Aorta (tissue), 5 donors: ENCODE data around the gene ADAM33. TPM values are rescaled to one million over a fixed set of nuclear protein-coding genes. Genes with fewer than 3 reads are reported as not detected.

Experiments
- ATAC-seq: fragments of 200-7000 bp; cut with Tn5 transposase; one replicate; pipeline ENCODE4 v1.9.1; 2022; ENCODE audit warnings: moderate library complexity; ENCODE audit not compliant: low FRiP score
- DNase-seq, 2 donors: peaks; one replicate each; pipeline ENCODE4 v3.0.0-alpha.2; 2020
- H3K27ac ChIP-seq, 2 donors: one replicate each; pipeline ENCODE4 v1.5.1; 2013; ENCODE audit warnings: low read length in 2 of 2, mild to moderate bottlenecking in 2 of 2, moderate library complexity in 2 of 2, control low read depth in 1 of 2, inconsistent platforms in 1 of 2, low read depth in 1 of 2
- H3K27me3 ChIP-seq, 2 donors: one replicate each; pipeline ENCODE4 v1.6.1; 2013; ENCODE audit warnings: control low read depth in 1 of 2, low read length in 1 of 2, mild to moderate bottlenecking in 1 of 2, moderate library complexity in 1 of 2; ENCODE audit not compliant: insufficient read depth in 2 of 2, control insufficient read depth in 1 of 2
- H3K36me3 ChIP-seq, 2 donors: one replicate each; pipeline ENCODE4 v1.6.1; 2013; ENCODE audit warnings: control low read depth in 1 of 2, low read length in 1 of 2, mild to moderate bottlenecking in 1 of 2; ENCODE audit not compliant: insufficient read depth in 2 of 2, control insufficient read depth in 1 of 2
- H3K4me1 ChIP-seq, 2 donors: one replicate each; pipeline ENCODE4 v1.6.1; 2013; ENCODE audit warnings: low read length in 2 of 2, control low read depth in 1 of 2, mild to moderate bottlenecking in 1 of 2, moderate library complexity in 1 of 2; ENCODE audit not compliant: insufficient read depth in 2 of 2, control insufficient read depth in 1 of 2
- H3K4me3 ChIP-seq, 2 donors: one replicate each; pipeline ENCODE4 v1.5.1; 2013; ENCODE audit warnings: low read length in 2 of 2, control low read depth in 1 of 2, mild to moderate bottlenecking in 1 of 2
- H3K9me3 ChIP-seq: one replicate; pipeline ENCODE4 v1.6.1; 2013; ENCODE audit warnings: mild to moderate bottlenecking, low read length; ENCODE audit not compliant: control insufficient read depth
- WGBS, 2 donors: extraction: QIAGEN DNeasy Blood & Tissue Kit; methylation state at CpG; one replicate each; pipeline ENCODE4 v1.1.7; 2013; 5-methylcytosine and 5-hydroxymethylcytosine counted together
- intact Hi-C, 2 donors: fragments of 100-400 bp; cut with DNase I; formaldehyde crosslinking; loops; one replicate each; pipeline versions ENCODE4 v1.14.2 to v1.15.0; 2022
- polyA plus RNA-seq, 2 donors: library from polyadenylated mRNA; stranded (reverse); fragments of 200-250 nt; gene quantifications; one replicate each; pipeline ENCODE4 v1.2.3, GENCODE V29; 2013
- total RNA-seq, 2 donors: library from RNA; stranded (reverse); fragmentation: NEBNext Ultra II Directional; extraction: Animal tissue kit (Norgen Biotek cat#: 25700); gene quantifications; one replicate each; pipeline ENCODE4 v1.2.1, GENCODE V29; 2021
- donor health status: healthy with polysubstance abuse.
- donor health status: Bipolar disorder and iron deficiency.
- donor health status: DM: no; HTN: no; CAD: no.
- donor health status: DM: no; HTN: no; CAD: no.
- donor health status: DM: yes; HTN: yes; CAD: no.

The ADAM33 gene
- total and polyA plus RNA-seq, 4 donors: 36.9 to 352 (median 68.3) TPM

DNA sequence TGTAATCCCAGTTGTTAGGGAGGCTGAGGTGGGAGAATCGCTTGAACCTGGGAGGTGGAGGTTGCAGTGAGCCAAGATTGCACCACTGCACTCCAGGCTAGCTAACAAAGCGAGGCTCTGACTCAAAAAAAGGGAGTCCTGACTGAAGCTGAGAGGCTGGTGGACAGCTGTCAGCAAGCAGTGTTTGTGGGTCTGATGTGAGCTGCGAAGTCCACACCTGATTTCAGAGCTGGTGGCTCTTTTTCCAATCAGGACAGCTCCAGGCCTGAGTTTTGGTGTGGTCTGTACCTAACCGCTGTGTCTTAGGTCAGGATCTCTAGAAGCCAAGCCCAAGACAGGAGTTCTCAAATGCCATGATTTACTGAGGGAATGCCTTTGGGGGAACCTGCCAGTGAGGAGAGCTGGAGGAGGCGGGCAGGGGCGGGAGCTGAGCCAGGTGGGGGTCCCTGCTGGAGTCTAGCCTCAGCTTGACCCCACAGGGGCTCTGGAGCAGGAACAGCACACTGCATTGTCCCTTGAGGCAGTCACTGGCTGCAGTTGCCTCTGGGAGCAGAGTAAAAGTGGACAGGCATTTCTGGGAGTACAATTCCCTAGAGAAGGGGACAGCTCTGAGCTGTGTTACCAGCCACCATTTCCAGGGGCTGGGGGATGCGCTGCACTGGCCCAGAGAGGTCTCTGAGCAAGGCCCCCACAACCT lies 23.6 kb downstream of the ADAM33 start:
- peak in 1 of 2 donors; percentile 37 for DNase-seq
- Histone ChIP-seq H3K4me3 (no peak overlapping the region), H3K36me3 (no peaks in the 10 kb centered on the region), H3K27me3 (no peaks in the 10 kb centered on the region), H3K27ac (no peak overlapping the region), H3K9me3 (peaks cover 1% of the 10 kb centered on the region), H3K4me1 (no peaks in the 10 kb centered on the region)
- WGBS, 2 donors: 87 to 93% methylated on average over 7 of the region's 7 CpGs
- intact Hi-C loops: no loop called here
- no peak for ATAC-seq

DNA sequence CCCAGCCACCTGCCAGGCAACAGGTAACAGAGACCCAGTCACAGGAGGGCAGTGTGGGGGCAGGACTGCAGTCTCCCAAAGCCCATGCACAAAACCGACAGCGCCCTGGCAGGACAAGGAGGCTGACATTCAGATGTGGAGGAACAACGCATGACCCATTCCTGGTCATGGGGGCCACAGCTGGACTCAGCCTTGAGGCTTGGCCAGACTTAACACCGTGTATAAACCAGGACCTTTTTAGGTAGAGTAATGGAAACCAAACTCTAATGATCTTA lies 26.7 kb downstream of the ADAM33 start:
- H3K4me1 ChIP-seq: no peaks in the 10 kb centered on the region
- H3K4me3 ChIP-seq: no peak overlapping the region
- H3K36me3 ChIP-seq: no peaks in the 10 kb centered on the region
- no peaks in the 10 kb centered on the region for H3K27me3 ChIP-seq
- ATAC-seq (no peak), DNase-seq (no peak)
- WGBS, 2 donors: 69 to 87% methylated on average over 4 of the region's 4 CpGs
- peaks cover 1% of the 10 kb centered on the region for H3K9me3 ChIP-seq
- intact Hi-C loops: no loop called here
- H3K27ac ChIP-seq: no peak overlapping the region

DNA sequence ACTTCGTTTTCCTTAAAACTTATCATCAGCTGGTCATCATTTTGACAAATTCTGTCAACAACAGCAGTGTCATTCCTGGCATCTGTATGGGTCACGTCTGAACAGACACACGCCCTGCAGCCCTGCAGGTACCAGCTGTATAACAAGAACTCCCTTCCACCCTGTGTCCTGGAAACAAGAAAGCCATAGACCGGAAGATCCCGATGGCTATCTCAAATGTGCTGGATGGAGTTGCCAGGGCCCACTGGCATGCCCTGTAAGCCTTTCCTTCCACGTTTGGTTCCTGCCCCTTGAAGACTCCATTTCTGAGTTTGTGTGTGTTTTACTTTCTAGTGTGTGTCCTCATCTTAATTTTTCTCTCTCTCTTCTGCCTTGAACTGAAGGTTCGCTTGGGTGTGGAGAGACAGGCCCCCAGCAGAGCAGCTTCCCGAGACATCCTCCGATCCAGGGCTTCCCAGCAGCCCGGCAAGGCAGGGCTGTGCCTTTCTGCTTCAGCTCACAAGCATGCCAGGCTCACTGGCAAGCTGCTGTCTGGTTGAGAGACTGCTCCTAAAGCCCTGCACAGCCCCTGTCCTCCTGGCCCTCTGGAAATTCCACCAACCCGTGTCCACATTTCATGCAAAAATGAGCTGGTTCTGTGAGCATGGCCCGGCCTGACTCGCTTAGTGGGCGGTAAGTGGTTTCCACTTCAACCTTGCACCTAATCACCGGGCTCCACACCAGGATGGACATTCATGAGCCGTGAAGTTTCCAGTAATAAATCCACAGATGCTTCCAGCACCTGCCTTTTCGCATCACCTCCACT lies 27.3 kb downstream of the ADAM33 start:
- H3K27me3 ChIP-seq: no peaks in the 10 kb centered on the region
- H3K9me3 ChIP-seq: peaks cover 1% of the 10 kb centered on the region
- H3K4me1 ChIP-seq: no peaks in the 10 kb centered on the region
- no peaks in the 10 kb centered on the region for H3K36me3 ChIP-seq
- intact Hi-C loops: no loop called here
- DNase-seq (peak in 1 of 2 donors; percentile 44), ATAC-seq (no peak)
- H3K27ac ChIP-seq: no peak overlapping the region
- H3K4me3 ChIP-seq: no peak overlapping the region
- WGBS, 2 donors: 82 to 83% methylated on average over 17 of the region's 17 CpGs

DNA sequence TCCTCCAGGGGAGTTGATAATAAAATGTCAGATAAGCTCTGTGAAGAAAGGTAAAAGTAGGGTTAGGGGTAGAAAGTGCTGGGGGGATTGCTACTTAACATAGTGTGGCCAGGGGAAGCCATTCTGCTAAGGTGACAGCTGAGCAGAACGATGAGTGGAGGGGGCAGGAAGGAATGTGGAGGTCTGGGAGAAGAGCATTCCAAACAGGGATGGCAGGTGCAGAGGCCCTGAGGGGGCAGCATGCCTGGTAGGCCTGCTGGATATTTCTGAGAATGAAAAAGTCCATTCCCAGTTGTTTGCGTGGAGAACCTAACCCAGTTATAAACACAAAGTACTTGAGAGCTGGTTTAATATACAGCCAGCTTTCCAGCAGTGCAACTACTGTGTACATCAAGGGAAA lies 27.9 kb downstream of the ADAM33 start:
- 58 to 66% methylated on average over 2 of the region's 2 CpGs for WGBS, 2 donors
- Histone ChIP-seq H3K27ac (no peak overlapping the region), H3K4me1 (no peaks in the 10 kb centered on the region), H3K9me3 (peaks cover 1% of the 10 kb centered on the region), H3K27me3 (no peaks in the 10 kb centered on the region), H3K36me3 (peaks cover 0 to 1% of the 10 kb centered on the region in 2 donors), H3K4me3 (no peak overlapping the region)
- intact Hi-C loops: no loop called here
- no peak for ATAC-seq
- DNase-seq: peak in 1 of 2 donors; percentile 21

DNA sequence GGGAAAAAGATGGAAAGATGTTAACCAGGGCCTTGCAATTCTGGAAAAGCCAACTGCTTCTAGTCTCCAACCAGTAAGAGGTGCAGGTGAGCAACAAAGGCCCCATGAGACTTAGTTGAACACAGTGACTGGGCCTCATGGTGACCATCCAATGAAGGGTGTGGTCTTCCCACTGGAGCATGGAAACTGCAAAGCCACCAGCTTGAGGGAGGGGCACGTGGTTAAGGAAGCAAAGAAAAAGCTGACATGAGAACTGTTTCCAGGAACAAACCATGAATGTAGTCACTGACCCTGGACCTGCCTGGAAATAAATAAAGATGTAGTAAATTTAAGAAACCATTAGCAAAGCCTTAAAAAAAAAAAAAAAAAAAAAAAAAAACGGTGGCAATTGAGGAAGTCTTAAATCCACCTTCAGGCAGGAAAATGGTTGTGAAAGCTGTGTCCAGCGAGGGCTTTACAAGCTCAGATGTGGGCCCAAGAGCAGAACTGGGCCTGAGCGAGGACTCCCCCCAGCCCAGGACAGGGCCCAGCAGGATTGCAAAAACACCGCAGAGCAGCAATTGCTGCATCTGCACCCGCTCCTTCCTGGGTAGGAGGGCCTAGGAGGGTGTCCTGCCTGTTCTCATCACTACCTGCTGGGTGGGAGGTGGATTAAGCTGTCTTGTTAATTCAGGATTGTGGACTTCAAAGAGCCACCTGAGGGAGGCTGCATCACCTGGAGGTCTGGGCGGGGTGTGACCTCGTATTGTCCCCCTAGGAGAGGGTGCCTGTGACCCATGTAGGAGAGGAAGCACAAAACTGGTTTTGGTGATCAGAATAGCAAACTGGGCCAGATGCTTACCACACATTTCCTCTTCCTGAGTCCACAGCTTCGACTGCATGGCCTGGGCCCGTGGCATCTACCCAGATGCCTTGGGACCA lies 28.9 kb downstream of the ADAM33 start:
- intact Hi-C loops: no loop called here
- H3K27me3 ChIP-seq: no peaks in the 10 kb centered on the region
- no peak for DNase-seq
- WGBS, 2 donors: 84 to 85% methylated on average over 10 of the region's 10 CpGs
- no peak for ATAC-seq
- peaks cover 0 to 2% of the 10 kb centered on the region in 2 donors for H3K36me3 ChIP-seq
- no peak overlapping the region for H3K27ac ChIP-seq
- peaks cover 1% of the 10 kb centered on the region for H3K9me3 ChIP-seq
- no peak overlapping the region for H3K4me3 ChIP-seq
- no peaks in the 10 kb centered on the region for H3K4me1 ChIP-seq

DNA sequence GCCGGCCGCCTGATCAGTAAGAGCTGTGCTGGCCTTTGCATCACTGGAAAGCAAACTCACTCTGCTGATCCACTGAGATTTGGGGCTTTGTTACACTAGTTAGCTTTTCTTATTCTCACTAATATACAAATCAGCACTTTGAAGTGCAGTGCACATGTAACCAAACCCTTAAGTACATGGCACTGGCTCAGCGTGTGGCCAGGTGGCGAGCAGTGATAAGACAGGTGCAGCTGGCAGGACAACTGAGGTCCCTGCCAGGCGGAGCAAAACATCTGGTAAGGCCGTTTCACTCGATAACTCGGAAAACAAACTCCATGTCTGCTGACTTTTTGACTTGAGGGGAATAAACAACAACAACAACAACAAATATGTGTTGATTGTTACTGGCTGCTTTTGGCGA lies 29.6 kb downstream of the ADAM33 start:
- intact Hi-C loops: no loop called here
- Histone ChIP-seq H3K4me3 (no peak overlapping the region), H3K9me3 (peaks cover 1% of the 10 kb centered on the region), H3K27ac (no peak overlapping the region), H3K36me3 (peaks cover 0 to 2% of the 10 kb centered on the region in 2 donors), H3K4me1 (no peaks in the 10 kb centered on the region), H3K27me3 (no peaks in the 10 kb centered on the region)
- ATAC-seq: no peak
- 93 to 97% methylated on average over 9 of the region's 9 CpGs for WGBS, 2 donors
- DNase-seq: no peak

DNA sequence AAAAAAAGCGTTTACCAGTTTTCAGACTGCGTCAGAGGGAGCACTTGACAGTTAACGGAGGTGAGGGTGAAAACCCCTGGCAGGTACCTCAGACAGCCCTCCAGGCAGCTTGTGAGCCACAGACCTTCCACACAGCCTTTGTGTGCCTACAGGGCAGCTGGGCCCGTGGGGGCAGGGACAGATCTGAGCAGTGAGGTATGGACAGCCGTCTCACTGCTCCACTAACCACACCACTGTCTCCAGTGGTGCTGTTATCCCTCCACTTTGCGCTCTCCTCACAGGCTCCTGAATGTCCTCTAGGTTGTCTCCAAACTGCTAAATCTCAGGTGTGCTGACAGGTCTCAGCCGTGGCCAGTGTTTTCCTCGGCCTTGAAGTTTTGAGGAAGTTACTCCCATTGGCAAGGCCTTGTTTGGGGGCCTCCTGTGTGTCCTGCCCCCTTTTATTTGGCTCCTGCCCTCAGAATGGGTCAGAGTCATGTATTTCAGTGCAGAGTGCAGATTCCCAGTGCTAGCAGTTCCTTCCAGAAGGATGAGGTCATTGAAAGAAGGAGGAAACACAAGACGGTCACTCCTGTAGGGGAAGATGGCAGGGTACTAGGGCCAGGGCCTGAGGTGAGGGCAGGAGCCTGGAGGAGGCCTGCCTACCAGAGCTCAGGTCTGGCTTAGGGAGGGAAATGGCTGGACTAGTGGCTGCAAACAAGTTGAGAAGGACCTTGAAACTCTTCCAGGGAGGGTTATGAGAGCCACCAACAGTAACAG lies 30.4 kb downstream of the ADAM33 start:
- Histone ChIP-seq H3K36me3 (peaks cover under 1 to 4% of the 10 kb centered on the region in 2 donors), H3K9me3 (peaks cover 1% of the 10 kb centered on the region), H3K4me3 (no peak overlapping the region), H3K27ac (no peak overlapping the region), H3K27me3 (no peaks in the 10 kb centered on the region), H3K4me1 (no peaks in the 10 kb centered on the region)
- intact Hi-C loops: no loop called here
- 77 to 86% methylated on average over 9 of the region's 9 CpGs for WGBS, 2 donors
- no peak for DNase-seq
- ATAC-seq: no peak

DNA sequence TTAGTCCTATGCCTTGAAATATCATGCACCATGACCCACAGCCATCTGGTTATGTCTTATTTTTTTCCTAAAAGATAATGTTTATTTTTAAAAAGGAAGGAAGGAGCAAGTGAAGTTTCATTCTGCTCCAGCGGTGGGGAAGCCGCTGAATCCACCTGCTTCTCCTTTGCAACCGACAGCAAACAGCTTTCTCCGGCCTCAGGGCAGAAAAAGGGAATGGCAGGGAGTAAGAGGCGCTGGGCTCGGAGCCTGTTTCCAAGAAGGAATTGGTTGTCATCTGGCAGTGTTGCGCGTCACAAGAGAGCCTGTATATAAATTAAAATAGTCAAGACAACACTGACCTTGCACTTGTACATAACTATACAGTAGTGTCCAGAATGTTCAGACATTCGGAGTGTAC lies 32.9 kb downstream of the ADAM33 start:
- Histone ChIP-seq H3K36me3 (peaks cover 4 to 11% of the 10 kb centered on the region in 2 donors), H3K9me3 (peaks cover 1% of the 10 kb centered on the region), H3K27ac (no peak overlapping the region), H3K4me1 (no peaks in the 10 kb centered on the region), H3K4me3 (no peak overlapping the region), H3K27me3 (no peaks in the 10 kb centered on the region)
- intact Hi-C loops: no loop called here
- WGBS, 2 donors: 92 to 93% methylated on average over 9 of the region's 9 CpGs
- no peak for DNase-seq
- no peak for ATAC-seq
